Vein endothelial cell (primary cell): ENCODE data around the gene ZNF71. TPM values are rescaled to one million over a fixed set of nuclear protein-coding genes. Genes with fewer than 3 reads are reported as not detected.

Experiments
- total RNA-seq: library from RNA; depleted of rRNA; stranded (reverse); fragments of >200 nt; gene quantifications from 2 replicates; pipeline ENCODE4 v1.2.3, GENCODE V29; 2012

Gene ZNF71
- total RNA-seq, result 16.7 and 18.2 TPM in 2 replicates

DNA sequence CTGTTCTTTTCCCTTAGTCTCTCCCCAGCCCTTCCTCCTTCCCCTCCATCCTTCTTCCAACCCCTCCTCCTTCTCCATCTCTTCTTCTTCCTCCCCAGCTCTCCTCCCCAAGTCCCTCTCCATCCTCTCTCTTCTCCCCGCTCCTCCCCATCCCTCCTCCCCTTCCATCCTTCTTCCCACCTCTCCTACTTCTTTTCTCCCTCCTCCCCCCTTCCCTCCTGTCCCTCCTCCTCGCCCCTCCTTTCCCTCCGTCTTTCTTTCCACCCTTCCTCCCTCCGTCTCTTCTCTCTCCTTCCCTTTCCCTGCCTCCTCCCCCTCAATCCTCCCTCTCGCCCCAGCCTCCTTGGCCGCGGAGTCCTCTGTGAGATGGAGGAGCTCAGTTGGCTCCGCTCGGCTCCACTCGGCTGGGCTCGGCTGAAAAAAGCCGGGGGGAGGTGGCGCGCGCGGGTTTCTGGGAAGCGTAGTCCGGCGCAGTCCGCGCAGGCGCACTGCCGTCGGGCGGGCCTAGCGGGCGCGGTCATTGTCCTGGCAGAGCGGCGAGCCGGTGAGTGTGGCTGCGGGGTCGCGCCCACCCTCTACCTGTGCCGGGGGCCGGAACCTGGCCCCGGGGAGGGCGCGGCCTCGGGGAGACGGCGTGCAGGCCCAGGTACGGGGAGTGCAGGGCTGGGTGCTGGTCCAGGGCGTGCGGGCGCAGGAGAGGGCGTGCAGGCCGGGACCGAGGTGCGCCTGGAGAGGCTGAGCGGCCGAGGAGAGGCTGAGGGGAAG is at the start of gene ZNF71:
Gene ZNF71, plus strand, starts transcription at position 520 of the 765 bp plus-strand sequence. CDS start 6,257 bp downstream, outside the sequence.

DNA sequence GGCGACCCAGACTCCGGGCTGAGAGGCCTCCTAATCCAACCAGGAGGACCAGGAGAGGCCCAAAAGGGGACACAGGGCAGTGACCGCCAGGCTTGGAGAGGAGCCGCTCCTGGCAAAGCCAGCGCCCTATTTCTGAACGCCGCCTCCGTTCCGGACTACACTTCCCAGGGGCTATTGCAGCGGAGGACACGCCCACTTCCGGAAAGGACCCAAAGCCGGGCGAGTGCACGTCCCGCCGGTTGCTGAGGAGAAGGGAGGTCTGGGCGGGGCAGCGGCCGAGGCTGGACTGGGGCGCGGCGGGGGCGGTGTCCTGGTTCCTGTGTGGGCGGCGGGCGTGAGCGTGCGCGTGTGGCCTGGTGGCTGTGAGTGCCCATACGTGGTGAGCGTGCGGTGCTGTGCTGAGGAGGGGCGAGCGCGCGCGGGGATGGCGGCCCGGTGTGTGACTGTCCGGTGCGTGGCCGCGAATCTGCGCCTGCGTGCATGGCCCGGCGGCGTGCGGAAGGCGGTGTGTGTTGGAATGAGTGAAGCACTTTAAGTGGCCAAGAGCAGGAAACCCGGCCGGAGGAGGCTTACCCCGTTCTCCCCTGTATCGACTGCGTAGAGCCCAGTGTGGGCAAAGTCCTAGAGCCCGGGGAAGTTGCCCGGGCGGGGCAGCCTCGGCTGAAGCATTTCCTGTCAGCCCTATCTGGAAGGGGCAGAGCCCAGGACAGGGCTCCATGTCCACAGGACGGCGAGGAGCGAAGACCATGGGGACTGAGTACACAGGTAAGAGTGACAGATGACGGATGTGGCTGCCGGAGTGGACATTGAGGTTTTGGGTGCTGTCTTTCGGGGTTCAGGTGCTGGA is 27.6 kb upstream of the ZNF71 start, which contains the start of gene ZNF470:
Gene ZNF470, plus strand, starts transcription at position 195 of the 847 bp plus-strand sequence. CDS start 2,844 bp downstream, outside the sequence.

DNA sequence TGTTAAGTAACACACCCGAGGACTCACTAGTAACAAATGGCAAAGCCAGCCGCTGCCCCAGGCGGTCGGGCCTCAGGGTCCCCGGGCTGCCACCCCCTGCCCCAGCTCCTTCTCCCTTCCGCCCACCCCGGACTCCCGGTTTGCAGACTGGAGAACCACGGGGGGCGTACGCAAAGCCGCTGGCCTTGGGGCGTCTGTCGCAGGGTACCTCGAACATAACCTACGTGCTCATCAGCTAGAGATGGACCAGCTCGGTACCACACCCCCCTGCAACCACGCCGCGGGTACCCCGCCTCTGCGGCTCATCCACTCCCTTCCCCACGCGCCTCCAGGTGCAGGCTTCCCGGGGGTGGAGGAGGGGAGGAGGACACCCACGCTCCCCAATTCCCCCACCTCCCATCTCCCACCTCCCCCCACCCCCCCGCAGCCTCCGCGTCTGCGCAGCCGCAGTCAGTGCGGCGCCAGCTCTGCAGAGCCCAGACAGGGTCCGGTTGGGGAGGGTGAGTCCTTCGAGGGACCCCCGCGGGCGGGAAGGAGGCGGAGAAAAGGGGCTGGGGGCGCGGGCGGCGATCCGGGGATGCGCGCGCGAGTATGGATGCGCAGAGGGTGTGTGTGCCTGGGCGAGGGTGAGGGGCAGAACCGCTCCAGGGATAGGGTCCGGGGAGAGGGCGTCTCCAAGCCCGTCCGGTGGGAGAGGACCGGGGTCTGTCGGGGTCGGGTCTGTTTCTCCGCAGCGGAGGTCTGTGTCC is 47.8 kb downstream of the ZNF71 start, which contains the start of gene SMIM17:
Gene SMIM17, plus strand, starts transcription at position 449 of the 749 bp plus-strand sequence. CDS start 2,509 bp downstream, outside the sequence.

DNA sequence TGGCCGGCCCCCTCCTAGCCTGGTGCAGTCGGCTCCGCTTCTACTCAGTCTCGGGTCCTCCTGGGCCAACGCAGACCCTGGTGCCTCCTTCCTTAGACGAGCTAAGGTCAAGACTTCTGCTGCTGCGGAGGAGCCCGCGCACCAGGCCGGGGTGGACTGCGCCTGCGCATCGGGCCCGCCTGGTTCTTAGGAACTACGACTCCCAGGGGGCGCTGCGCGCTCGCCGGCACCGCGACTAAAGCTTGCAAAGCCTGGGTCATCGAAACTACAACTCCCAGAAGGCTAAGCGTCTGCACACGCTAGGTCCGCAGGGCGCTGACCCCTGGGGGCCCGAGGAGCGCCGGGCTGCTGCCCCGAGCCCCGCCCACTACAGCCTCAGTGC is 76.5 kb downstream of the ZNF71 start, which contains the start of gene ZNF835:
Gene ZNF835, minus strand, starts transcription at position 145 of the 382 bp plus-strand sequence. CDS start 6,559 bp downstream, outside the sequence.

Other genes with a start within 250 kb of the ZNF71 start
- 2.2 and 2.3 TPM in 2 replicates for gene ZNF582, start 201.8 kb upstream of the ZNF71 start, total RNA-seq
- 5.8 and 7.5 TPM in 2 replicates for gene ZNF583, start 191.0 kb upstream of the ZNF71 start, total RNA-seq
- gene ZNF667, start 118.0 kb upstream of the ZNF71 start, total RNA-seq, result 2.6 and 3.6 TPM in 2 replicates
- 0.98 and 2.7 TPM in 2 replicates for gene ZNF471, start 87.4 kb upstream of the ZNF71 start, total RNA-seq
- 7.2 and 8.7 TPM in 2 replicates for gene ZFP28, start 56.4 kb upstream of the ZNF71 start, total RNA-seq
- gene ZNF470, start 27.8 kb upstream of the ZNF71 start, total RNA-seq, result 2.9 and 4.3 TPM in 2 replicates
- 0.38 and 0.98 TPM in 2 replicates for gene SMIM17, start 47.9 kb downstream of the ZNF71 start, total RNA-seq
- 0.29 TPM in 1 of 2 replicates, not detected in the other for gene ZNF835, start 76.5 kb downstream of the ZNF71 start, total RNA-seq
- 0.33 and 2.6 TPM in 2 replicates for gene PEG3, start 245.4 kb downstream of the ZNF71 start, total RNA-seq
- not detected in 2 replicates for gene ZIM2, start 245.4 kb downstream of the ZNF71 start, total RNA-seq